Stromal cell of bone marrow (primary cell): ENCODE data around the gene AKAP6.

Experiments used
- DNase-seq: peaks from one replicate; pipeline ENCODE4 v3.0.0-alpha.2; 2012; ENCODE audit warnings: low read depth

The AKAP6 gene

GRCh38 chr14:32405856-32406255 is 76.8 kb downstream of the AKAP6 start:
- DNase-seq = no peak

- DNase-seq = no peak
Observed at GRCh38 chr14:32407130-32407529, 78.0 kb downstream of the AKAP6 start.

GRCh38 chr14:32408018-32408417 is 78.9 kb downstream of the AKAP6 start:
- no peak for DNase-seq

- no peak for DNase-seq
Observed at GRCh38 chr14:32412103-32412502, 83.0 kb downstream of the AKAP6 start.

GRCh38 chr14:32412532-32412931 is 83.4 kb downstream of the AKAP6 start:
- DNase-seq = no peak

DNA sequence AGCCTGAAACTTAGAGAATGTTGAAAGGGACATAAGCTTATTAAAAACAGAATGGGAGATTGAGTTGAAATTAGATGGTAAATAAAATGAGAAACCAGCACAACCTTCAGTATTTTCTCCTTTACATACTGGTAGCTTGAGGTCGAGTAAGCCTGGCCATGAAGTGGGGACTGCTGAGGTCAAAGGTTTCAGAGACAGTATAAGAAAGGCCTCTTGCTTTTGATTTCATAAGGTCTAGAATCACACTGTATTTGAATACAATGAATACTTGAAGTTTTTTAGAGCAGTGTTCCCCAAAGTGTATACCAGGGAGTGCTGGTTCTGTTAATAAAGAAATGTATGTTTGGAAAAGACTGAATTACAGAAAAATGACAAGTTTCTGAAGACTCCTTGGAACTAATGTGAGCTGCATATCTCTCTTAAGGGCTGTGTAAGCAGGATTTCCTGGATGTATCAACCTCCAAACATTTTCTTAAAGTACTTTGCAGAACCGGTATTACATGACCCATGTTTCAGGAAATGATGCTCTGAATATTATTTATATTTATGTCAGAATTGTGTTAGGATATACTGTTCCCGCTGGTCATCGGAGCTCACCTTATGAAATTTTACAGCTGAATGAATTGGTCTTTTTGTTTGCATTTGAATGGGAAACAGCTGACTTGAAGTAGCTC is 85.0 kb downstream of the AKAP6 start:
- DNase-seq = no peak

GRCh38 chr14:32414808-32415255 is 85.7 kb downstream of the AKAP6 start:
- DNase-seq = no peak

GRCh38 chr14:32417956-32418552 is 89.0 kb downstream of the AKAP6 start:
- DNase-seq = peak; percentile 33

DNA sequence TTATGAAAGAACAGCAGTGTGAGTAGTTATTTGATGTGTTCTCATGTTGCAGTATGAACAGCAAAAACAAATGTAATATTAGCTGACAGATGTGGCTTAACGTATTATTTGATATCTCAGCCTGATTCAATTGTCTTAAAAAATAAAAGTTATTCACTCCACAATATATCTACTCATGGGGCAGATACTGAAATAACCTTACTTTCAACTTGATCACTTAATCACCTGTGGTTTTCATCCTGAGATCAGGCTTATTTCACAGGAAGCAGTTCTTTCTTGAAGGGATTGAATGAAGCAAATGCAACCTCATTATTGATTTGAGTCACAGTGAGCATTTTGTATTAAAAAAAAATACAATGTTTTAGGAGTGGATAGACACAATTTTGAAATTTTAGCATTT is 90.3 kb downstream of the AKAP6 start:
- DNase-seq = no peak

DNA sequence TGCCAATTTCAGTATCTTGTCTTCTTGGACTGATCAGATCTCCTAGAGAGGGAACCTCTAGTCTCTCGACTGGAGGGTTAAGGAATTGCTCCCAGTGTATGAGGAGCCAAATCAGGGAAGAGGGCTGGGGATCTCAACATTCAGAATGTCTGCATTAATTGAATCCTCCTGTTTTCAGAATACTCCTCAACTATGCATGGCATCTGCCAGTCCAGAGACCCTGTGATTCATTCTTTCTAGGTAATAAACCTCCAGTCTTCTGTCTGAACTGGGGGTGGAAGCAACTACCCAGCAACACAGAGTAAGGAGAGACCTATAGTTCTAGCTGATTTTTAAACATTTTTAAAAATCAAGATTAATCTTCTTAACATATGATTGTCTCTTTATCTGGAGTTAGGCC is 92.7 kb downstream of the AKAP6 start:
- DNase-seq = no peak

DNA sequence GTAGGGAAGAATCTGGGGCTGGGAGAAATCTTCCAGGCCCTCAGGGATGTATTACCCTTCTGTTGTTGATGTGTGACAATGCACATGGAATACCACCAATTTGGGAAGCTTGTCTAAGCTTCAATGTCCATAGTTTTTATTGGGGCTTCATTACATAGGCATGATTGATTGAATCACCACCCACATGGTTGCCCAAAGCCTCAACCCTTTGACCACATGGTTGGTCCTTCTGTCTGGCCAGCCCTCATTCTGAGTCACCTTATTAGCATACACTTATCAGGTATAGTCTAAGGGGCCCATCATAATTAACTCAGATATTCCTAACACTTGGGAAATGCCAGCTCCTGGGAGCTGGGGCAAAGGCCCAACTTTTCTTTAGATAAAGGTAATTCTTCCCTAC is 93.3 kb downstream of the AKAP6 start:
- no peak for DNase-seq

DNA sequence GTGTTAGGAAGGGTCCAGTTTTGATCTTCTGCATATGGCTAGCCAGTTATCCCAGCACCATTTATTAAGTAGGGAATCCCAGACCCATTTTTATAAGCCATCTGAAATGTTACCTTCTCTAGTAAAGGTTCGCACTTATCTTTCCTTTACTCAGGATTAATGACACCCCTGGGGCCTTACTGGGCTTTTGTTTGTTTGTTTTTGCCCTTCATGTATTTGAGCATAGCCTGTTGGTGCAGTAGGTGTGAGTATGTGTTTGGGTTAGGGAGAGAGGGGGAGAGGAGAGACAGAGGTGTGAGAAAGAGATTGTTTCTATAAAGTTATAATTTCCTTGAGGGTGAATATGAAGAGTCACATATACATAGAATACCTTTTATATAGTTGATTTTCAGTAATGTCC is 96.9 kb downstream of the AKAP6 start:
- DNase-seq = no peak

- no peak for DNase-seq
Observed at GRCh38 chr14:32426586-32427388, 97.7 kb downstream of the AKAP6 start.

DNA sequence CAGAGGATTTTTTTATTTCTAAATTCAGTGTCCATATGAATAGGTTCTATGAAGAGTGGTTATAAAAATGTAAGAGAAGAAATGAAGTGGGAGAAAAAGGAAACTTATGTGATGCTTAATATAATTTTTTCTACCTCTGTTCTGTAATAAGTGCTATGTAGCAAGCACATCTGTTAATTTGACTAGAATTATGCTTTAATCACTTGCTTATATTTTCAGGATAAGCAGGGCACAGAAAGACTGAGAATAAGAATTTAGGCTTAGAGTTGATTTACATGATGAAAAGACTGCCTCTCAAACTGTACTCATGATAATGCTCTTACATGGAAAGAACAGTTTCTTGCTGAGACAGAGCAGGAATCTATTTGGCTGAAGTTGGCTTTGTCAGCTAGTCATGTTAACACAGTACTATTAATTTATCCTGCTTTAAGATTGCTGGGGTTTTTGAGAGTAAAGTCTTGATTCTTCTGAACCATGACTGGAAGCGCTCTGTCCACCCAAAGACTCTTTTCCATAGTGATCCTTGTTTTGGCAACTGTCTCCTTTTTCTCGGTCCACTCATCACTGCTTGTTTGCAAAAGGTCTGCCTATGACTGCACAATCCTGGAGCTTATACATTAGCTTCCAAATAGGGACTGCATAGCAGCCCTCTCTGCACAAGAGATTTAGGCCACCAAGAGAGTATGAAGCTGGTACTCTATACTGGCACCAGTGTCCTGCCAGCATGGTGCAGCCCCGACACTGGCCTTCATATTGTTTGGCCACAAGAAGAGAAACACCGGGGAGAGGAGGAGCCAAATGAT is 98.8 kb downstream of the AKAP6 start:
- DNase-seq = no peak

GRCh38 chr14:32428875-32429274 is 99.8 kb downstream of the AKAP6 start:
- DNase-seq = no peak

GRCh38 chr14:32430326-32430725 is 101.2 kb downstream of the AKAP6 start:
- no peak for DNase-seq

DNA sequence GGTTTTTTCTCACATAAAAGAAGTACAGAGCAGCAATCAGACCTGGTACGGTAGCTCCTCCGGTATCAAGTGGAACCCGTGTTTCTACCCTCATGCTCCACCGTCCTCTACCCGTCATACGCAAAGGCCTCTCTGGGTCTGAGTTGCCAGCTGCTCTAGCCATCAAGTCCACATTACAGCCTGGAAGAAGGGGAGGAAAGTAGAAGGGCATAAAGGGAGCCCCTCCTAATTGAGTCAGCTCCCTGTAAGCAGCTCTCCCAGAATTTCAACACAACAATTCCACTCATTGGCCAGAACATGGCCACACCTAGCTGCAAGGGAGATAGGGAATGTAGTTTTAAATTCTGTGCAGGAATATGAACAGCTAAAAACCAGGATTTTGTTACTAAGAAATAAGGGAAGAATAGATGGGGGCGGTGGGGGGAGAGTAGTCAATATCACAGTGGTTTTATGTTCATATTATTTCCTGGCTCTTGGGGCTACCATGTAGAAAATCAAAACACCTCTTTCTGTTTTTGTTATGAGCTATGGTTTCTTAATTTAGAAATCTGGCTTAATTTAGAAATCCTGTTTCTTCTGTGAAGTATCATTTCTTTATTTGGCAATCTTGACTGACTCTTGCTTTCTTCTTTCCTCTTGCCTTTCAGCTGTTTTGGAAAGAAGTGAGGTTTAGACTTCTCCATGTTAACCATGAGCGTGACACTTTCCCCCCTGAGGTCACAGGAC is 103.9 kb downstream of the AKAP6 start:
- DNase-seq = no peak

- no peak for DNase-seq
Observed at GRCh38 chr14:32434180-32434579, 105.1 kb downstream of the AKAP6 start.

GRCh38 chr14:32434880-32435279 is 105.8 kb downstream of the AKAP6 start:
- DNase-seq = no peak

- no peak for DNase-seq
Observed at GRCh38 chr14:32435411-32435810, 106.3 kb downstream of the AKAP6 start.

- DNase-seq = no peak
Observed at GRCh38 chr14:32436993-32437392, 107.9 kb downstream of the AKAP6 start.

GRCh38 chr14:32438517-32438916 is 109.4 kb downstream of the AKAP6 start:
- DNase-seq = no peak
